Posterior cingulate gyrus (tissue), 11 donors: Measurements from ENCODE around the gene SLC38A11.

ENCODE experiments used
- DNase-seq, 10 donors: peaks; one replicate each; pipeline versions ENCODE4 v3.0.0 to v3.0.0-alpha.2; 2020 to 2021; ENCODE audit warnings: mixed read lengths in 3 of 10
- intact Hi-C: fragments of 100-400 bp; cut with DNase I; formaldehyde crosslinking; loops from one replicate; pipeline ENCODE4 v1.15.1; 2023

Gene SLC38A11

GRCh38 chr2:164920430-164920829 is 34.9 kb downstream of the SLC38A11 start:
- intact Hi-C loops: no loop called here
- DNase-seq: no peak

GRCh38 chr2:164917296-164917903 is 37.9 kb downstream of the SLC38A11 start:
- DNase-seq: peak in 3 of 10 donors; percentile 12 to 67 (median 17)
- intact Hi-C loops: loop anchor here (5.0 kb wide), 1 partner anchor 180 kb away; no protein-coding TSS in a partner anchor

GRCh38 chr2:164915566-164915965 is 39.8 kb downstream of the SLC38A11 start:
- intact Hi-C loops: loop anchor here (5.0 kb wide), 1 partner anchor 178 kb away; no protein-coding TSS in a partner anchor
- no peak for DNase-seq

GRCh38 chr2:164913640-164914350 is 41.5 kb downstream of the SLC38A11 start:
- intact Hi-C loops: no loop called here
- no peak for DNase-seq

GRCh38 chr2:164913011-164913410 is 42.3 kb downstream of the SLC38A11 start:
- DNase-seq: no peak
- intact Hi-C loops: no loop called here

- intact Hi-C loops: no loop called here
- no peak for DNase-seq
These were observed 43.5 kb downstream of the SLC38A11 start for GRCh38 chr2:164911832-164912231.

- DNase-seq: no peak
- intact Hi-C loops: no loop called here
These were observed 45.0 kb downstream of the SLC38A11 start for GRCh38 chr2:164910101-164910899.

- intact Hi-C loops: no loop called here
- DNase-seq: no peak
These were observed 48.4 kb downstream of the SLC38A11 start for GRCh38 chr2:164906947-164907346.

- intact Hi-C loops: no loop called here
These were observed 50.0 kb downstream of the SLC38A11 start for GRCh38 chr2:164905307-164905706.

GRCh38 chr2:164903951-164904350 is 51.4 kb downstream of the SLC38A11 start:
- no peak for DNase-seq
- intact Hi-C loops: no loop called here

More at GRCh38 chr2:164905307-164905706, 50.0 kb downstream of the SLC38A11 start:
- DNase-seq: no peak

- intact Hi-C loops: no loop called here
- DNase-seq: no peak
These were observed 52.1 kb downstream of the SLC38A11 start for GRCh38 chr2:164903204-164903603.

GRCh38 chr2:164899121-164899520 is 56.2 kb downstream of the SLC38A11 start:
- no peak for DNase-seq
- intact Hi-C loops: no loop called here

- intact Hi-C loops: no loop called here
These were observed 56.9 kb downstream of the SLC38A11 start for GRCh38 chr2:164898475-164898874.

GRCh38 chr2:164897469-164898260 is 57.7 kb downstream of the SLC38A11 start:
- intact Hi-C loops: no loop called here
- no peak for DNase-seq

More at GRCh38 chr2:164898475-164898874, 56.9 kb downstream of the SLC38A11 start:
- DNase-seq: no peak

GRCh38 chr2:164896634-164897355 is 58.5 kb downstream of the SLC38A11 start:
- no peak for DNase-seq
- intact Hi-C loops: no loop called here

- intact Hi-C loops: no loop called here
- no peak for DNase-seq
These were observed 59.1 kb downstream of the SLC38A11 start for GRCh38 chr2:164896226-164896625.

GRCh38 chr2:164891460-164891859 is 63.9 kb downstream of the SLC38A11 start:
- DNase-seq: no peak
- intact Hi-C loops: no loop called here

GRCh38 chr2:164890544-164890943 is 64.8 kb downstream of the SLC38A11 start:
- no peak for DNase-seq
- intact Hi-C loops: no loop called here

GRCh38 chr2:164888592-164888991 is 66.7 kb downstream of the SLC38A11 start:
- intact Hi-C loops: no loop called here
- DNase-seq: no peak
